Left cardiac atrium (tissue), 4 donors: ENCODE data around the gene ZNF536. TPM values are rescaled to one million over a fixed set of nuclear protein-coding genes. Genes with fewer than 3 reads are reported as not detected.

Experiments
- ATAC-seq, 2 donors: fragments of 200-7000 bp; cut with Tn5 transposase; one replicate each; pipeline ENCODE4 v1.9.1; 2020; ENCODE audit warnings: mild to moderate bottlenecking in 2 of 2, moderate library complexity in 2 of 2
- DNase-seq: peaks from one replicate; pipeline ENCODE4 v3.0.0-alpha.2; 2020
- intact Hi-C, 2 donors: fragments of 100-400 bp; cut with DNase I; formaldehyde crosslinking; loops; one replicate each; pipeline versions ENCODE4 v1.14.1 to v1.15.1; 2022 to 2023
- total RNA-seq, 2 donors: library from RNA; stranded (reverse); fragmentation: NEBNext Ultra II Directional; extraction: Animal tissue kit (Norgen Biotek cat#: 25700); gene quantifications; one replicate each; pipeline ENCODE4 v1.2.1, GENCODE V29; 2021
- donor health status: DM: no; HTN: yes; CAD: no.
- donor health status: DM: no; HTN: yes; CAD: no; lungs with severe emphysema.
- donor health status: DM: yes; HTN: yes; CAD: no.
- donor health status: Dilated cardiomyopathy.

Gene ZNF536
- total RNA-seq, 2 donors from 2014 or later = 1.2 TPM

DNA sequence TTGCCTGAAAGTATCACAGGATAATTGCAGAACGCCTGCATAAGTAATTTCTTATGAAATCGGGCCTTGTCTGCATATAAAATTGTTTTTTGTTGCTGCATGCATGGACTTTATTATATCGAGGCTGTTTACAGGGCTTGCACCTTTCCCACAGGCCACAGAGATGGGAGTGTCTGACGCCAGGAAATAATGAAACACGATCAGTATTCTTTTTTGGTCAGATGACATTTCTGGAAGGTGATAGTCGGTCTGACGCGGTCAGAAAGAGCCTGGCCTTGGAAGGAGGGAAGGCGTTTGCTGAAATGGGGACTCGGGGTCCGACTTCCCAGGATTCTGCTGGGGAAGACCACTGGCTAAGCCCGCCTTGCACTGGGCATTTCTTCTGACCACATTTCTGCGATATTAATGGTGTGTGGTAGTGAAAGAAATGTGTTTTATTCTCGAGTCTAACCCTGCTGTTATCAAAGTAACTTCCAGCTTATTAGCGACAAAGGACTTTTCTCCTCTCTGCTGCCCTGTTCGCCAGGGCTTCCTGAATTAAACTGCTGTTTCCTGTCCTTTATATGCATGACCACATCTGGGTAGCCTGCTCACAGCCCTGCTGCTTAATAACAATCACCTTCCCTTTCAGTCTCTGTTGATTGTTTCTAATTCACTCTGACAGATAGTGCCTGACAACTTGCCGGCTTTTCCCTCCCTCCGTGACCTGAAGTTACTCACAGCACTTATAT is 11.6 kb upstream of the ZNF536 start:
- ATAC-seq = no peak
- intact Hi-C loops = no loop called here
- DNase-seq = no peak

DNA sequence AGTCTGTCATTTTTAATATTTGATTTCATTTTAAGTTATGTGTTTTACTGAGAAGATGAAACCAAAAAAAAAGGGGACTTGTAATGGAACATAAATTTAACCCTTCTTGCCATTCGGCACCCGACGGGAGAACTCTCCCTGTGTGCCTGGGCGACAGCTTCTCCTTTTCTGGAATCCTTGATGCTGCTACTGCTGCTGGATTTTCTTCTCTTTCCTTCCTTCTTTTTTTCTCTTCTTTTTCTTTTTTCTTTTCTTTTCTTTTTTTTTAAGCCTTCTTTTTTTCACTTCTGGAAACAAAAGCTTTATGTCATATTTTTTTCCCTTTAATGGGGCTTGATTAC is 11.1 kb upstream of the ZNF536 start:
- ATAC-seq (no peak), DNase-seq (no peak)
- intact Hi-C loops = no loop called here

DNA sequence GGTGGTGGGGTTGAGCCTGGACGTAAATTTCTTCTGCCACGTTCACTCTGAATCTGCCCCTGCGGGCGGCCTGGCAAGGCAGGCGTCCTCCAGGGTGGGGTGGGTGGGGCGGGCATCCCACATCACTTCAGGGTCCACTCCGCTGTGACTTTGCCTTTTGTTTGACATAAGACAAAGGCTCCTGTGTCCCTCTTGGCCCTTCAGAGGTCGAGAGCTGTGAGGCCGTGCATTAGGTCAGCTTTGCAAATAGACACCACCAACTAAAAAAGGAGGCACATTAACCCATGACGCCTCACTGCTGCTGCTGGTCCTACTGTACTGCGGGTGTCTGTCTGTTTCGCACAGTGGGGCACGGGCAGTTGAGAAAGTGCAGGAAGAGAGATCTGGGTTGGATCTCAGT is 10.5 kb upstream of the ZNF536 start:
- intact Hi-C loops = no loop called here
- no peak for ATAC-seq
- DNase-seq = no peak

DNA sequence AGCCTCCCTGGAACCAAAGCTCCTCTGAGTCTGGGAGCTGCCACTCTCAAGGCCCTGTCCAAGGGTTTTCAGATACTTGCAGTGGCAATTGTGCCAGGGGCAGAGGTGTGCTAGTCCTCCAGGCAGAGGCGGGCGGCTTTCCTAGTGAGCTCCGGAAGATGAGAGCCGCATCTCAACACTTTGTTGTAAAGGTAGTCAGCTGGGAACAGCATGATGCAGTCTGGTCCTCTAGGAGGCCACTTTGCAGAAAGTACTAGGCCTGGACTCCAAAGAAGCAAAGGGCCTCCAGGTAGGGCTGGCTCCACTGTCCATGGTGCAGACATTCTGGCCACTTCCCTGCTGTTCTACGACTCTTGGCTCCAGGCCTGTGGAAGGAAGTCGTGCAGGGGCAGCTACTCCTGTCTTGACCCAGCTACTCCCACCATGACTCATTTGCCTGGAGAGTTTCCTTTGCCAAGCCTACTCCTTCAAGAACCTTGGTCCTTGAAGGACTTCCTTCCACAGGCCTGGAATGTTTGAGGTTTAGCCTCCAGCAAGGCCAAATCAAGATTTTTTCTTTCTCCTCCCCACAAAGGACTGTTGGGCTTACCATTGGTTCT is 9.9 kb upstream of the ZNF536 start:
- intact Hi-C loops = no loop called here
- ATAC-seq (no peak), DNase-seq (no peak)

DNA sequence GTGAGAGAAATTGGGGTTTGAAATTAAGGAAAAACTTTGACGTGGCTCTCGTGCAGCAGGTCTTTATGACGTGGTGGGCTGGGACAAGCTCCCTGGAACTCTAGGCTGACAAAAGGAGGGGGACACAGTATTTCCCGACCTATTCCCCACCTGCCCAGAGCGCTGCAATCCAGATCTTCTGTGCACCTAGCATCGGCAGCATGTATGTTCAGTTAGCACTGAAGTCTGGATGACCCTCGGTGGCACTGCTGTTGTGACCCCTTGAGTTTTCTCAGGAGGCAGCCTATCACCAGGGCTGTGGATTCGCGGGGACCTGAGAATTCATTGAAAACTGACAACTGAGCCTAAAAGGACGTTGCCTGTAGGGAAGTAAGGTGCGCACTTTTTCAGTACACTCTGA is 9.1 kb upstream of the ZNF536 start:
- DNase-seq (no peak), ATAC-seq (no peak)
- intact Hi-C loops = no loop called here

DNA sequence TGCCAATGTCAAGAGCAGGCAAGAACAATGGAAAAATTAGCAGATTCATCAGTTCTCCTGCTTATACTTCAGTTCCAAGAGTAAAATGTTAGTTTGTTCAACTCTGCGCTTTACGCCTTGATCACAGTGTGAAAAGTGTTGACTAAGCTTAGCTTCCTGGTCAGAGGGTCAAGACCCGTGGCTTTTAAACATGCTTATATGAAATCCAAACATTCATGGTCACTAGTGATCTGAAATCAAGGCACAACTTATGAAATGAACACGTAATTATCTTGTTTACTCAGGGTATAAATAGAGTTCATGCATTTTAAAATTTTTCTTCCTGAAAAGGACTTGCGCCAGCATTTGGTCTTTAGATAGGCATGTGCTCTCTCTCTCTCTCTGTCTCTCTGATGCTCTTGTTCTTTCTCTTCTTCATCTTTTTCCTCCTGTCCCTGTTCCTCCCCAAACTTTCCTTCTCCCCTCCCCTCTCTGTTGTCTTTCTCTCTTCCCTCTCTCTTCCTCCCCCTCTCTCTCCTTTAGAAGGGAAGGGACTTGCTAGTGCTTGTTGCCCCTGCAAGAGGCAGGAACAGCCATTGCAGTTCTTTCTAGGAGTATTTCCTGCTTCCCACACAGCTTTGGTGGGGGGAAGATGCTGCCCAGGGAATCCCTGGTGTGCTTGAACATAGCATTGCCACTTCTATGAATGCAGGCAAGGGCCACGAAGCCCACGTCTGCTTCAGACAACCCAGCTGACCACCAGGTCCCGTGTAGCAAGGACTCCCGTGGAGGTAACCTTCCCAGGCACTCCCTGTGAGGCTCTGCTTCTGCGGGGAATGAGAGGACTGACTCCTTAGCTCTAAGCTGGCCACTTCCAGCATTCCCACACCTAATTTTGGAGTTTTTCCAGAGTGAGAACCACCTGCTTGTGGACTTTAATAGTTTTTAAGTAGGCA is 7.1 kb upstream of the ZNF536 start:
- intact Hi-C loops = no loop called here
- ATAC-seq (no peak), DNase-seq (no peak)

DNA sequence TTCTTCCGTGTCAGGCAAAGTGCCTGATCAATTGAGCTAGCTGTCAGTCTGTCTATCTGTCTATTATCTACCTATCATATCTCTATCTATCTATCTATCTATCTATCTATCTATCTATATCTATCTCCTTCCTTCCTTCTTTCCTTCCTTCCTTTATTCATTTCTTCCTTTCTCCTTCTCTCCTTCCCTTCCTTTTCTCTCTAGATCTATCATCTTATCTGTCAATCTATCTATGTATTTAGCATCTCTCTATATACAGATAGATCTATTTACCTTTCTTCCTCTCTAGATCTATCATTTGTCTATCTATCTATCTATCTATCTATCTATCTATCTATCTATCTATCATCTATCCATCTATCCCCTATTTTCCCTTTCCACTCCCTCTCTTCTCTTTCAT is 5.9 kb upstream of the ZNF536 start:
- intact Hi-C loops = no loop called here
- ATAC-seq (no peak), DNase-seq (no peak)

DNA sequence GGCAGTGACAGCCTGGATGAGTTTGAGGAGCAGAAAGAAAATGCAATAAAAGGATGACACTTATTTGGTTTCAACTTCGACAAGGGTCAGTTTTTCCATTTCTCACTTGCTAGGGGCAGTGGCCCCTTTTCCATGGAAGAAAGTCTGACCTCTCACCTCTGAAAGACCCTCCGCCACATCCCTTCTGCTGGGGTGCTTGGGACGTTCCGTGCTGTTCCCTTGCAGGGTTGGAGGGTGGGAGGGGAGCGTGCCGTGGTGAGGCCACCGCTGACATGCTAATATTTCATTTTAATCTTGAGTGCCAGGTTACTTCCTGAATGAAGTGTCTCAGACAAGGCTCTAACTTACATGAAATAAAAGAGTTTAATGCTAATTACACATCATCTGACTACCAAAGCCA is 5.2 kb upstream of the ZNF536 start:
- intact Hi-C loops = no loop called here
- DNase-seq (no peak), ATAC-seq (no peak)

DNA sequence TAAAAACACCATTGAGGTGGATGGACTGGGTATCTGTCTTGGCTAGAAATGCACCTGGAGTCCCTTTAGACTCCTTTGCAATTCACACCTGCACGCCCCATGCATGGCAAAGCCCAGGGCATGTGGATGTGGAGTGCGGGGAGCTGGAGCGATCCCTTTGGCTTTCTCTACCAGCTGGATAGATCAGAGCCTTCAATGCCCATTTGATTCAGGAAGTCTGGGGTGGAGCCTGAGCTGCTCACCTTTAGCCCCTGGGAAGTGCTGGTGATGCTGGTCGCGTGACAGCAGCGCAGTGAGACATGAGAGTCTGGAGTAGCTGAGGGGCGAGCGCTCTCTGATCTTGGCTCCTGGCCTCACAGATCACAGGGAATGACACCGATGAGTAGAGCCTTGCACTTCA is 4.8 kb upstream of the ZNF536 start:
- DNase-seq (no peak), ATAC-seq (no peak)

DNA sequence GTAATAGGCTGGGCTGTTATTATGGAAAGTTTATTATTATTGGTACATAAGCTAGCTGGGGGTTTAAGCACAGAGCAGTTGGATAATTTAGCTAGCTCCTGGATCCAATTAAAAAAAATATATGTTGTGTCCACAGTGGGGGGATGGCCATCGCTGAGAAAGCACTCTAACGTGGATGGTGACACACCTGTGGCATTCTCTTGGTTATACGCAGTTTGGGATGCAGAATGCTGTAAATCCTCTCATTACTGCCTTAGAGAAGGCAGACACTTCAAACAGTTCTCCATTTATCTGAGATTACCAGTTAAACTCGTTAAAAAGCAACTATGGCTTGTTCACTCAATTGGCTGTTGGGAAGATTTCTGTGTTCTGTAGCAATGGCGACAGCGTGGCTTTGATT is 2.4 kb upstream of the ZNF536 start:
- no peak for ATAC-seq
- DNase-seq = no peak
- intact Hi-C loops = no loop called here

More for the DNA sequence above, 4.8 kb upstream of the ZNF536 start:
- intact Hi-C loops = no loop called here

DNA sequence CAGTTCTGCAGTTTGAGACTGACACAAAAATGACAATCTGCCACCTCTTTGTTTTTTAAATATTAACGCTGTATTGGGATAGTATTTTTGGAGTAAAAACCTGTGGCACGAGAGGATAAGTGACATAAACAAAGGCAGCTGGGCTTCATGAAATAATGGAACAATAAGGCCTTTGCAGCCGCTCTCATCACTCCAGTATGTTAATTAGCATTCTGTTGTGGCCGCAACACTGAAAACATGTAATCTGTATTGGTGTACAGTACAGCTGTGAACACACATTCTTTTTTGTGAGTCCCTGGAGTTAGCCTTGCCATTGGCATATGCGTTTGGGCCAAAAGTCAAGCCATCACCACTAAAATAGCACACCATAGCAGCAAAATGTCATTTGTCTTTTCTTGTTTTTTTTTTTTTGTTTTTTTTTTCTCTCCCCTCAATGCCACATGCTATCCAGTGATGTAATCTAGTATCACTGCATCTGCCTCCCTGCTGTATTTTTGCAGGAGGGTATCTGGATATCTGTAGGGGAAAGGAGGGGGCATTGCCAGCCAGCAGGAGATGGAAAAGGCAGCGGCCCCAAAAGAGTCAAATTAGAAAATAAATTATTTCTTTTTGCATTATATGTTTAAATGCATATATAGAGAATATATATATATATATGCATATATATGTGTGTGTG is 885 bp upstream of the ZNF536 start:
- intact Hi-C loops = no loop called here
- DNase-seq = no peak
- ATAC-seq = no peak

DNA sequence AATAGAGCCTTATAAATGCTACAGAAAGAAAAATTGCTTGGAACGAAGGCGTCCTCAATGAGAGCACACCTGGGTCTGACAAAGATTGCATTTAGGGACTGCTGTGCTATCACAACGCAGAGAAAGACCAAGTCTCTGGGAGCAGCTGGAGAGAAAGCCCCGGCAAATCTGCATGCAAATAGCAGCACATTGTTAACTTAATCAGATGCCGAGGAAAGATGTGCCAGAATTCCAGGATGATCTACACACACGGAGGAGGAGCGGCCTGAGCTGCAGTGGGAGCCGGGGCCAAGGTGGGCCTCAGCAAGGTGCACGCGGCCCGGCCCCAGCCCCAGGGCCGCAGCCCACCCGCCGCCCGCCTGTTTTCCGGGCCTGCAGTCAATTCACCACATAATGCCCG is 1.4 kb downstream of the ZNF536 start:
- ATAC-seq (no peak), DNase-seq (no peak)
- intact Hi-C loops = no loop called here

DNA sequence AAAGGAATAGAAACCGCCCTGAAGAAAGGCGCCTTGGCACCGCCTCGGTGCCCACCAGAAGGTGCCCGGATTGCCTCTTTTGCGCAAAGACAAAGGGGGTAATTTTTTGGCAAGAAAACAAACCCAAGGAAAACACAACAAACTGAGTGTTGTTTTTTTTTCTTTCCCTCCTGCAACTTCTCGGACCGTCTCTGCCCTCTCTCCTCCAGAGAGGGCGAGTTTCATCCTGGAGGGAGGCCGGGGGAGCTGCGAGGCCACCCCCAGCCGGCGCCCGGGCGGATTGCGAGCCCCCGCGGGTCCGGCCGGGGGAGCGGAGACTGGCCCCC is 2.3 kb downstream of the ZNF536 start:
- DNase-seq (no peak), ATAC-seq (no peak)
- intact Hi-C loops = no loop called here

DNA sequence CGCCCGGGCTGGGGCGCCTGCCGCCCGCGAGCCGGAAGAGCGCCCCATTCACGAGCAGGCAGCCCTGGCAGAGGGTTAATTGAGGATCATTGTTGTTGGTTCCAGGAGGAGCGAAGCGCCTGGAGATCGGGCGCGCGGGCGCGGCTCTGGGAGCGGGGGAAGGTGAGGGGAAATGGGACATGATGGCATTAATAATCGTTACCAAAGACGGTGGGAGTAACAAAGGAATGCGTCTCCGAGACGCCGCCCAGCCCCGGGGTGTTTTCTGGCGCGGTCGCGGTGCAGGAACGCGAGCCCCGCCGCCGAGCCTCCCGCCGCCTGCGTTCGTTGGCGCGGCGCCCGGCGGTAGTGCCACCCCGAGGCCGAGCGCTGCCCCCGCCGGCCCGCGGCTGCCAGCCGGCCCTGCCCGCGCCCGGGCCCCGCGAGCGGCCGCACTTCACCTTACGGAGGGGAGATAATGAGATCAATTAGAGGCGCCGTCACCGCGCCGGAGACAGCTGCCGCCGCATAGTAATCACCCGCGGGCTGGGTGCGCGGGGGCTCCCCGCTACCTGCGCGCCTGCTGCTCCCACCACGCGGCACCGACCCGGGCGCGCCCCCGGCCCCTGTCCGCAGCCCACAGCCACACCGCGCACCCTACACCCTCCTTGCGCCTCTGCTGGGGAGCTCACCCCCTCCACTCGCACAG is 2.8 kb downstream of the ZNF536 start:
- intact Hi-C loops = no loop called here
- ATAC-seq (no peak), DNase-seq (no peak)

DNA sequence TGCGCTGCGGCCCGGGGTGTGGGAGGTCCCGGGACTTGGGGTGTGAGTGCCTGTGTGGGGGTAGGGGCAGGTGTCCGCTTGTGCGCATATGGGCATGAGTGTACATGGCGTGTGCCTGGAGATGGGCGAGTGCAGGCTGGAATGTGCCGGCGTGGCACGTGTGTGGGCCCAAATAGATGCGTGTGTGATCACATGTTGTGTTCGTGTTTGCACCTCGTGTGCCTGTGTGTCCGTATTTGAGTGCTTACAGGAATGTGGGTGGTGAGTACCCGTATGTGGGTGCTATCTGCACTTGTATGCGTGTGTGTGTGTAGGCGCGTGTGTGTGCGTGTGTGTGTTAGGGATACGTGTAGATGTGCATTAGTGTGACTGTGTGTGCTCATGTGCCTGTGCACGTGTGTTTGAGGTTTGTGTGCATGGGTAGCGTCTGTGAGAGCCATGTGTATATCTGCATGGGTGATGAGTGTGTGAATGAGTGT is 3.4 kb downstream of the ZNF536 start:
- no peak for DNase-seq
- intact Hi-C loops = no loop called here
- ATAC-seq = no peak

DNA sequence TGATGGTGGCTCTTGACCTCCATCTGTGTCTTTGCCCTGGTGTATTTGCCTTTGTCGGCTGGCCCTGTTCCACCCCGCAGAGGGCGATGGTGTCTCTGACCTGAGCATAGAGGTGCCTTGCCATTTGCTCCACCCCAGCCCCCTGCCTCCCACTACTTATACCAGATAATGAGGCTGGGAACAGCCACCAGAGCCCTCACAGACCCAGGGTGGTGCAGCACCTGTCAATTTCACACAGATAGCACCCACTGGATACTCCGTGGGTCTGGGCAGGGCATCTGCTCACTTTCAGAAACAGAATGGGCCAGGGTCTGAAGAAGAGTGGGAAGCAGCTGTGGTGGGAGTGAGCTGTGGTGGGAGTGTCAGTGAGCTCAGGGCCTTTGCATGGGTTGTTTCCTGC is 4.1 kb downstream of the ZNF536 start:
- DNase-seq = no peak
- intact Hi-C loops = no loop called here
- ATAC-seq = no peak

DNA sequence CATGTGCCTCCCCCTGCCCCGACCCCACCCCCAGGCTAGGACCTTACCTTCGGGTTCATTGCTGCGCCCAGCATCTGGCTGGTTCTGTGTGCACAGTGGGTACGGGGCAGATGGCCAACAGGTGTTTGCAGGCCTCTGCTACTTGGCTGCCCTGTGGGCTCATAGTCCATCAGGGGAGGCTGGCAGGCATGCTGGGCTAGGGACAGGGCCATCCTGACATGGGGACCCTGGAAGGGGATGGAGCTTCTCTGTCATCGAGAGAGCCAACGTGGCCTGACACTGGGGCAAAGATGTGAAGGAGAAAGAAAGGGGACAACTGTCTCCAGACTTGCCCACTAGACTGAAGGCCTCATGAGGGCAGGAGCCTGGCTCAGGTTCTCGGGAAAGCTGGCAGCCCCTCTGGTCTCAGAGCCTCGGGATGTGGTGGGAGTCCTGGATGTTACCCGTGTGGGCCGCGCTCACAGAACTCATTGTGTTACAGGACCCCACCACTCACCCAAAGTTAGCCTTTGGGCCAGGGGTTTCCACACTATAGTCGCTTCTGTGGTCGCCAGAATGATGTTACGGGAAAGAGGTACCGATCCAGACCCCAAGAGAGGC is 4.7 kb downstream of the ZNF536 start:
- intact Hi-C loops = no loop called here
- DNase-seq = no peak
- ATAC-seq = no peak

DNA sequence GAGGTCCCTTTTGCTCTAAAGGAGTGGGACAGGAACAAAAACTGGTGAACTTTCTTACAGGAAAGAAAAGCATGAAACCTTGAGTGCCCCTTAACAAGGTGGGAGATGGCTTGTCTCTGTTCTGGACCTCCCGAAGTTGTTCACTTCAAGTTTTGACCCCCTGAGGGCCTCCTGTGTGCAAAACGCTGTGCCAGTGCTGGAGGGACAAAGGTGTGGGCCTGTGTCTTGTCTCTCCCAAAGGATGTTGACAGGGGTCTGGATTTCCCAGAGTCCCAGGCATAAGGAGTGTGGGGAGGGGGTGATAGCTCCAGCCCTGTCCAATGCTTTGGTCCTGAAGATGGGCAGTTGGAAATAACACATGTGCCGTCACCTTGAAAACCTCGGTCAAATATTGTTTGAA is 6.5 kb downstream of the ZNF536 start:
- intact Hi-C loops = no loop called here
- no peak for DNase-seq
- ATAC-seq = no peak
